ENCODE measurements around the gene FBXL14.
"Not testable (repeated sequence)": the region's sequence is repeated elsewhere in the genome, so short reads cannot be mapped to it uniquely, and the experiment has no call there.

The FBXL14 gene

GRCh38 chr12:1605129-1606020 is 11.0 kb upstream of the FBXL14 start:
- Histone ChIP-seq H3K27me3 (no peaks in the 10 kb centered on the region), H3K36me3 (no peaks in the 10 kb centered on the region), H3K4me1 (ENCODE audit: control insufficient read depth in 1 of 2, insufficient read depth in 1 of 2, low read depth in 1 of 2, low read length in 1 of 2) (peaks cover 60 to 61% of the 10 kb centered on the region in 2 experiments), H3K9me3 (no peaks in the 10 kb centered on the region), H3K4me3 (ENCODE audit: low read depth in 1 of 2, low read length in 1 of 2) (peak overlapping the region; percentile 65 to 69), H3K27ac (peak overlapping the region; percentile 59)
- TF ChIP-seq, protein P1, sequence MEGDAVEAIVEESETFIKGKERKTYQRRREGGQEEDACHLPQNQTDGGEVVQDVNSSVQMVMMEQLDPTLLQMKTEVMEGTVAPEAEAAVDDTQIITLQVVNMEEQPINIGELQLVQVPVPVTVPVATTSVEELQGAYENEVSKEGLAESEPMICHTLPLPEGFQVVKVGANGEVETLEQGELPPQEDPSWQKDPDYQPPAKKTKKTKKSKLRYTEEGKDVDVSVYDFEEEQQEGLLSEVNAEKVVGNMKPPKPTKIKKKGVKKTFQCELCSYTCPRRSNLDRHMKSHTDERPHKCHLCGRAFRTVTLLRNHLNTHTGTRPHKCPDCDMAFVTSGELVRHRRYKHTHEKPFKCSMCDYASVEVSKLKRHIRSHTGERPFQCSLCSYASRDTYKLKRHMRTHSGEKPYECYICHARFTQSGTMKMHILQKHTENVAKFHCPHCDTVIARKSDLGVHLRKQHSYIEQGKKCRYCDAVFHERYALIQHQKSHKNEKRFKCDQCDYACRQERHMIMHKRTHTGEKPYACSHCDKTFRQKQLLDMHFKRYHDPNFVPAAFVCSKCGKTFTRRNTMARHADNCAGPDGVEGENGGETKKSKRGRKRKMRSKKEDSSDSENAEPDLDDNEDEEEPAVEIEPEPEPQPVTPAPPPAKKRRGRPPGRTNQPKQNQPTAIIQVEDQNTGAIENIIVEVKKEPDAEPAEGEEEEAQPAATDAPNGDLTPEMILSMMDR (IDR thresholded peaks at IDR 0.05), result peak; percentile 76

DNA sequence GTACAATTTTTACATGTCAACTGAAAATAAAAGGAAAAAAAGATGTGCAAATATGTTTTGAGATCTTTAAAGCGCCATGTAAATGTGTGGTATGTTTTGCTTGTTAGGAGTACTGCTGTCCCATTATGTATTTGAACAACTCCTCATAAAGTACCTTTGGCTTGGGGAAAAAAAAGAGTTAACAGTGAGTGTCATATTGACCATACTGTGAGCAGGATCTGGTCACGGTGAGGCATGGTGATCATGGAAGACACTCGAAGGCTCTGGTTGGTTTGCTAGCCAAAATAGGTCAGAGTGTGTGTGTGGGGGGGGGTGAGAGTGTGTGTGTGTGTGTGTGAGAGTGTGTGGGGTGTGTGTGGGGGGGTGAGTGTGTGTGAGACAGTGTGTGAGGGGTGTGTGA is 10.1 kb upstream of the FBXL14 start:
- Histone ChIP-seq H3K36me3 (no peaks in the 10 kb centered on the region), H3K9me3 (no peaks in the 10 kb centered on the region), H3K4me1 (ENCODE audit: control insufficient read depth in 1 of 2, insufficient read depth in 1 of 2, low read depth in 1 of 2, low read length in 1 of 2) (peaks cover 52% of the 10 kb centered on the region in 2 experiments), H3K27me3 (no peaks in the 10 kb centered on the region), H3K4me3 (ENCODE audit: low read depth in 1 of 2, low read length in 1 of 2) (no peak overlapping the region), H3K27ac (no peak overlapping the region)
- TF ChIP-seq, protein P1 (IDR thresholded peaks at IDR 0.05), result no peak

DNA sequence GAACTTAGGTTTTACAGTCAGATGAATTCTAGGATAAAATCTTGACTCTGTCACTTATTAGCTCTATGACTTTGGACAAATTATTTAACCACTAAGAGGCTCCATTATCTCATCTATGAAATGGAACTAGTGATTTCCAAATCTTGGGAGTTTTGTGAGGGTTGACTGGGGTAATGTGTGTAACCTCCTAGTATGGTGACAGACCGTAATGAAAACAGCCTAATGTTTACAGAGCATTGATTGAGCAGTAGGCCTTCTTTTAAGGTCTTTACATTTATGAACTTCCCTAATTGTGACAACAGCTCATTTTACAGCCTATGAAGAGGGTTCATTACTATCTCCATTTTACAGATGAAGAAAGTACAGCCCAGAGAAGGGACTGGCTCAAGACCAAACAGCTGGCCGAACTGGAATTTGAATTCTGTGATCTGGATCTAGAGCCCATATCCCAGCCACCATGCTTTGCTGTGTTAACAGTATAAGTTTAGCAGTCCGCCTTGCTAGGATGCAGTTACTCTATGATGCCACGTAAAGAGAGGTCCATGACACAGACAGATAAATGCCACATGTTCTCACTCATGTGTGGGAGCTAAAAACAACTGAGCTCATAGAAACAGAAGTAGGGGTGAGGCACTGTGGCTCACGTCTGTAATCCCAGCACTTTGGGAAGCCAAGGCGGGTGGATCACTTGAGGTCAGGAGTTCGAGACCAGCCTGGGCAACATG is 9.1 kb upstream of the FBXL14 start:
- no peak overlapping the region for H3K4me3 ChIP-seq (ENCODE audit: low read depth in 1 of 2, low read length in 1 of 2)
- no peak overlapping the region for H3K27ac ChIP-seq
- peaks cover 42% of the 10 kb centered on the region in 2 experiments for H3K4me1 ChIP-seq (ENCODE audit: control insufficient read depth in 1 of 2, insufficient read depth in 1 of 2, low read depth in 1 of 2, low read length in 1 of 2)
- no peaks in the 10 kb centered on the region for H3K9me3 ChIP-seq
- TF ChIP-seq, protein P1 (IDR thresholded peaks at IDR 0.05), result no peak
- H3K27me3 ChIP-seq, result no peaks in the 10 kb centered on the region
- H3K36me3 ChIP-seq, result no peaks in the 10 kb centered on the region

DNA sequence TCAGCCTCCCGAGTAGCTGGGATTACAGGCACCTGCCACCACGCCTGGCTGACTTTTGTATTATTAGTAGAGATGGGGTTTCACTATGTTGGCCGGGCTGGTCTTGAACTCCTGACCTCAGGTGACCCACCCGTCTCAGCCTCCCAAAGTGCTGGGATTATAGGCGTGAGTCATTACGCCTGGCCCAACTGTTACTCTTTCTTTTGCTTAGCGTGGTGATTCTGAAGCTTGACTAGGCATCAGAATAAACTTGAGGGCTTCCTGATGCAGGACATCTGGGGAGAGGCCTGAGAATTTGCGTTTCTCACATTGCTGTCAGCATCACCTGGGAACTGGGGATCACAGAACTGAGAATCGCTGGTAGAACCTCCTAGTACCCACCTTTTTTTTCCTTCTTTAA is 8.3 kb upstream of the FBXL14 start:
- H3K36me3 ChIP-seq; H3K27ac ChIP-seq; H3K27me3 ChIP-seq; H3K4me3 ChIP-seq (ENCODE audit: low read depth in 1 of 2, low read length in 1 of 2); H3K9me3 ChIP-seq: not testable (repeated sequence)
- H3K4me1 ChIP-seq (ENCODE audit: control insufficient read depth in 1 of 2, insufficient read depth in 1 of 2, low read depth in 1 of 2, low read length in 1 of 2), result peaks cover 35% of the 10 kb centered on the region in 2 experiments

- H3K27me3 ChIP-seq, result no peaks in the 10 kb centered on the region
- H3K36me3 ChIP-seq, result no peaks in the 10 kb centered on the region
- H3K4me3 ChIP-seq (ENCODE audit: low read depth in 1 of 2, low read length in 1 of 2), result no peak overlapping the region
- no peak overlapping the region for H3K27ac ChIP-seq
- peaks cover 22 to 25% of the 10 kb centered on the region in 2 experiments for H3K4me1 ChIP-seq (ENCODE audit: control insufficient read depth in 1 of 2, insufficient read depth in 1 of 2, low read depth in 1 of 2, low read length in 1 of 2)
- no peaks in the 10 kb centered on the region for H3K9me3 ChIP-seq
- TF ChIP-seq, protein P1 (IDR thresholded peaks at IDR 0.05), result no peak
Observed at GRCh38 chr12:1598757-1599156, 4.4 kb upstream of the FBXL14 start.

Data from neutrophil (primary cell).